ENCODE results near the gene FLOT1.
"Not testable (repeated sequence)": the region's sequence is repeated elsewhere in the genome, so short reads cannot be mapped to it uniquely, and the experiment has no call there.

The FLOT1 gene

DNA sequence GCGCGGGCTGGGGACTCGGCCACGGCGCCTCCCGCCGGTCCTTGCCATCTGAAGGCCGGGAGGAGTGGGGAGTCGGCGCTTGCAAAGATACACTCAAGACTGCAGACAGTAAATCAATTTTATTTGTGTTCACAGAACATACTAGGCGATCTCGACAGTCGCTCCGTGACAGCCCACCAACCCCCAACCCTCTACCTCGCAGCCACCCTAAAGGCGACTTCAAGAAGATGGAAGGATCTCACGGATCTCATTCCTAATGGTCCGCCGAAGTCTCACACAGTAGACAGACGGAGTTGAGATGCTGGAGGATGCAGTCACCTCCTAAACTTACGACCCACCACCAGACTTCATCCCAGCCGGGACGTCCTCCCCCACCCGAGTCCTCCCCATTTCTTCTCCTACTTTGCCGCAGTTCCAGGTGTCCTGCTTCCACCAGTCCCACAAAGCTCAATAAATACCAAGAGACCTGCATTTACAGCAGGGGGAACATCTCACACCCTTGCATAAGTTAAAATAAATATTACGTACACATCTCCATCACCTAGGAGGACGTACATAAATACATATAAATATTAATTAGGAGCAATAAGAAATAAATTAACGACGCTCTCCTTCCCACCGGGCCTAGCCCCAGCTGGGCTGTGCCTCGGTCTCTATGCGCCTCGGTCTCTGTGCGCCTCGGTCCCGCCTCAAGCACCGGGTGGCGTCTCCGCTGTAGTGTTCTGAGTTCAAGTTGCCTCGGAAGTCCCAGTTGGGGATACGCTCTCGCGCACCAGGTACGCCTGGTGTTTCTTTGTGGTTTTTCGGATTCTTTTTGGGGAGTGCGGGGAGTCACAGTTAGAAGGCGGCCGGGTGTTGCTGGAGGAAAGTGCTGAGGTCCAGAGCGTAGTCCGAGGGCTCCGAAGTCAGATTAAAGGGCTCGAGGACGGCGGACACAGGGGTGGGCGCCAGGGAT, 889 bp upstream of the FLOT1 start:
- no peak for DNase-seq

DNA sequence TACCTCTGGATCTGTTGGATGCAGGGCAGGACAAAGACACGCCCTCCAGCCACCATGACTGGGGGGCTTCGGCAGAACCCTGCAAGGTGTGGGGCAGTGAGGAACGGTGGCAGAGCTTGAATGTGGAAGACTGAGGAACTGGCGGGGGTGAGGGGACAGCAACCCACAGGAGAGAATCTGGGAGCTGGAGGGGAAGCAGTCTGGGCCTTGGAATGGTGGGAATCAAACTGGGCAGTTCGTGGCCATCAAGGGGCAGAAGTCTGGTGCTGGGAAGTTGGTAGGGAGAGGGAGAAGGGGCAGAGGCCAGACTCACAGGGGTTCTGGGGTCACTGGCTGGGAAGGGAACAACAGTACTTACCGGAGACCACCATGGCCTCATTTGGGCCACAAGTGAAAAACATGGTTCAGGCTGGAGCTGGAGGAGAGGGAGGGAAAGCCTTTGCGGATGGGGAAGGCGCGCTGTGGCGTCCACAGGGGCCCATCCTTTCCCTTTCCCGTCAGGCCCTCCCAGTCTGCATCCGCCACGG, 635 bp downstream of the FLOT1 start:
- no peak for DNase-seq

- no peak for DNase-seq
Measured at GRCh38 chr6:30741063-30741779, 1.3 kb downstream of the FLOT1 start.

- no peak for DNase-seq
Measured at GRCh38 chr6:30740540-30740870, 2.0 kb downstream of the FLOT1 start.

DNA sequence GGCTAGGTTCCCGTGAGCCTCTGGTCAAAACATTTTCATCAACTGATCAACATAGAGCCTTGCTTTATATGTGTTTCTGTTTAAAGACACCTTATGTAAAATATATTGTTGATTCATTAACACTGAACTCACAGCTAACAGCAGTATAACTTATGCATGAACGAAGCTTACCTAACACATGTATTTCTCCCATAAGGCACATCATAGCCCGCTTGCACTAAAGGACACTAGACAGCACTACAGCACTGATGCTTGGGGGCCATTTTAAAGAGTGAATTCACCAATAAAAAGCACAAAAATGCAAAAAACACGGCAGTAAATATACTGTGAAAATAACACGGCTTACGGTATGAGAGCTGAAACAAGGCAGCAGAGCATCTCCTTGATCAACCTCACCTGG, 4.0 kb downstream of the FLOT1 start:
- DNase-seq = no peak

DNA sequence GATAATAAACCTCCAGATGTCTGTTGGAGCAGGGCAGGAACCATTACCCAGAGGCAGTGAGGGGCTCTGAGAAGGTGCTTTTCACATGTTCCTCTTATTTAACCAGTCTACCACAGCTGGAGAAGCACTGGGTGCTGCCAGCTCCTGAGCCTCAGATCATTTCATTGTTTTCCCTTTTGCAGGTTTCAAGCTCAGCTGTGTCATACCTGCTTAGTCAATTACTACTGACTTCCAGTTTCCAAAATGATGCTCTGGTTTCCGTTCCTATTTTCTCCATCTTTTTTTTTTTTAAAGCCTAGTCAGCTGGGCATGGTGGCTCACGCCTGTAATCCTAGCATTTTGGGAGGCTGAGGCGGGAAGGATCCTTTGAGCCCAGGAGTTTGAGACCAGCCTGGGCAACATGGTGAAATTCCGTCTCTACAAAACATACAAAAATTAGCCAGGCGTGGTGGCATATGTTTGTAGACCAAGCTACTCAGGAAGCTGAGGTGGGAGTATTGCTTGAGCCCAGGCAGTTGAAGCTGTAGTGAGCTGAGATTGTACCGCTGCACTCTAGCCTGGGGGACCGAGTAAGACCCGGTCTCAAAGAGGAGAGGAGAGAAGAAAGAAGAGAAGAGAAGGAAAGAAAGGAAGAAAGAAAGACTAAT, 6.7 kb downstream of the FLOT1 start:
- no peak for DNase-seq

DNA sequence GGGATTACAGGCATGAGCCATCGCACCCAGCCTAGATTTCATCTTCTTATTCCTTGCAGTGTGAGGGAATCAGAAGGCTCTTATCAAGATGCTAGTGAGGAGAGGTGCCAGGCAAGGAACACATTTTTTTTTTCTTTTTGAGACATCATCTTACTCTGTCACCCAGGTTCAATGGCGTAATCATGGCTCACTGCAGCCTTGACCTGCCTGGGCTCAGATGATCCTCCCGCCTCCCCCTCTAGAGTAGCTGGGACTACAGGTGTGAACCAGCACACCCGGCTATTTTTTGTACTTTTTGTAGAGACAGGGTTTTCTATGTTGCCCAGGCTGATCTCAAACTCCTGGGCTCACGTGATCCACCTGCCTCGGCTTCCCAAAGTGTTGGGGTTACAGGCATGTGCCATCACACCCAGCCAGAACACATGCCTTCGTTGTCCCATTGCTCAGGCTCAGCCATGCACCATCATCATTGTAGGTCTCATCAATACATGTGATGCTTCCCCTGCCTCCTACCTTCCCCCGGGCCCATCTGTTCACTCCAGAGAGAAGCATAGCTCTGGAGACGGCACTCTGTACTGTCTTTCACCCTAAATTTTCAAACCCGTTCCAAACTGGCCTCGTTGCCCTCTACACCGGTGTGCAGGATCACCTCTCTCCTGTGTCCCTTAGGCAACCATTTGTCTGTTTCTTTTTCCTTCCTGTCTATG, 10.1 kb downstream of the FLOT1 start:
- no peak for DNase-seq

- peak; percentile 42 for DNase-seq
Measured at GRCh38 chr6:30730601-30731435, 11.7 kb downstream of the FLOT1 start.

DNA sequence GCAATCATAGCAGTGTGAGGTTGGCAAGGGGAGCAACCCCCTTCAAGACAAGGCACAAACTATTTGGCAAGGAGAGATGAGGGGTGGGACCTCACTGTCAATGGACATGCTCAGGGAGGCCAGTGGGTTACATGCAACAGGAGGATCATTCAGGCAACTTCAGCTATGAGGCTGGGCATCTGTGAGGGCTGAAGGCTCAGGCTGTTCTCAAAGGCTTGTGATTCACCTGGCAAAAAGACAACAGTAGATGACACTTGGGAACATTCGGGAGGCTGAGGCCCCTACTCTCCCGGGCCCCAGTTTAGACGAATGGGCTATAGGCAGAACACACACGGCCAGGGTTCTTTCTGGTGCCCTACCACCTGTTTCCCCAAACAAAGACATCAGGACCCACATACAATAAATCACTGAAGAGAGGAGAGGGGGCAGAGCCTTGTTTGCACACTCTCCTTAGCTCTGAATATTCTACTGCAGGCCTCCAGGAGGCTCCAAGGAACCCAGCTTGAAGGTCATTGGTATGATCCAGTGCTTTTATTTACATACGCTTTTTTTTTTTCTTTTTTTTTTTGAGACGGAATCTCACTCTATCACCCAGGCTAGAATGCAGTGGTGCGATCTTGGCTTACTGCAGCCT, 14.4 kb downstream of the FLOT1 start:
- DNase-seq = no peak

GRCh38 chr6:30726506-30727413, 15.7 kb downstream of the FLOT1 start:
- DNase-seq = no peak

DNA sequence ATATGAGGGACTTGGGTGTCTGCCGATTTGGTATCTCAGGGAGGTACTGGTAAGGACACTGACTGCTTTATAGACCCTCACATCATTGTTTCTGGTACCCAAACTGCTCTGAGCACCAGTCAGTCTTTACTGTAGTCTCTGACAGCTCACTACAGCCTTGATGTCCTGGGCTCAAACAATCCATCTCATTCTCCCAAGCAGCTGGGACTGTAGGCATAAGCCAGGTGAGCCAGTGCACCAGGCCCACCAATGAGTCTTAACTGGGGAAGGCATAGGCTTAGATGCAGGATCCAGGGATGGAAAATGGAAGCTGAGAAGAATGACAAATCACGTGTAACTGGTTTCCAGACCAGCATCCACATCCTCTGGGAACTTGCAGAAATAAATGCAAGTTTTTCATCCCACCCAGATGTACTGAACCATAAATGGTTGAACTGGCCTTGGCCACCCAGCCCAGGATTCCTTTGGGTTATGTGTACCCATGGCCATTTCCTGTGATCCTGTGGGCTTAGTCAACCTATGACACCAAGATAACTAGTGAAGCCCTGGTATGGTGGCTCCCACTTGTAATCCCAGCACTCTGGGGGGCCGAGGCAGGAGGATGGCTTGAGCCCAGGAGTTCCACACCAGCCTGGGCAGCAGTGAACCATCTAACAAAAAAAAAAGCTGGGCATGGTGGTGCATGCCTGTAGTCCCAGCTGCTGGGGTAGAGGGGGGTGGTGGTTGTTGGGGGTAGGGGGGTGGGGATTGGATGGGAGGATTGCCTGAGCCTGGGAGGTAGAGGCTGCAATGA, 16.6 kb downstream of the FLOT1 start:
- DNase-seq = no peak

- DNase-seq = no peak
Measured at GRCh38 chr6:30724906-30725667, 17.4 kb downstream of the FLOT1 start.

GRCh38 chr6:30723843-30724741, 18.4 kb downstream of the FLOT1 start:
- not testable (repeated sequence) for DNase-seq

DNA sequence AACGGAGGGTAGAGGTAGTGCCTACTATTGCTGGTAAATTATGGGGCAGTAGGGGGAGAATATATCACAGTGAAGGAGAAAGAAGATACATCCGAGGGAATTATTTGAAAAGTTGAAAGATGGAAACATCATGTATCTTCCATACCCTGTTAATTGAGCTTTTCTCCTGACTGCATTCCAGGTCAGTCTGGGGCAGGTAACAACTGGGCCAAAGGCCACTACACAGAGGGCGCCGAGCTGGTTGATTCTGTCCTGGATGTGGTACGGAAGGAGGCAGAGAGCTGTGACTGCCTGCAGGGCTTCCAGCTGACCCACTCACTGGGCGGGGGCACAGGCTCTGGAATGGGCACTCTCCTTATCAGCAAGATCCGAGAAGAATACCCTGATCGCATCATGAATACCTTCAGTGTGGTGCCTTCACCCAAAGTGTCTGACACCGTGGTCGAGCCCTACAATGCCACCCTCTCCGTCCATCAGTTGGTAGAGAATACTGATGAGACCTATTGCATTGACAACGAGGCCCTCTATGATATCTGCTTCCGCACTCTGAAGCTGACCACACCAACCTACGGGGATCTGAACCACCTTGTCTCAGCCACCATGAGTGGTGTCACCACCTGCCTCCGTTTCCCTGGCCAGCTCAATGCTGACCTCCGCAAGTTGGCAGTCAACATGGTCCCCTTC, 19.2 kb downstream of the FLOT1 start:
- DNase-seq = not testable (repeated sequence)

GRCh38 chr6:30722280-30723112, 20.0 kb downstream of the FLOT1 start:
- DNase-seq = peak; percentile 48

GRCh38 chr6:30722025-30722279, 20.5 kb downstream of the FLOT1 start:
- DNase-seq = not testable (repeated sequence)
